ENCODE results near the gene C12orf60. TPM values are rescaled to one million over a fixed set of nuclear protein-coding genes. Genes with fewer than 3 reads are reported as not detected.

Gene C12orf60
- total RNA-seq, 1 experiment from 2014 or later: 0.89 TPM

GRCh38 chr12:14776236-14776961 is 27.1 kb upstream of the C12orf60 start:
- DNase-seq (ENCODE audit: low spot score): peak; percentile 56

GRCh38 chr12:14777271-14777670 is 26.2 kb upstream of the C12orf60 start:
- peak; percentile 83 for DNase-seq (ENCODE audit: low spot score)

GRCh38 chr12:14779834-14780233 is 23.6 kb upstream of the C12orf60 start:
- DNase-seq (ENCODE audit: low spot score): no peak

GRCh38 chr12:14780859-14781258 is 22.6 kb upstream of the C12orf60 start:
- DNase-seq (ENCODE audit: low spot score): no peak

GRCh38 chr12:14781563-14781962 is 21.9 kb upstream of the C12orf60 start:
- no peak for DNase-seq (ENCODE audit: low spot score)

GRCh38 chr12:14782756-14783155 is 20.7 kb upstream of the C12orf60 start:
- no peak for DNase-seq (ENCODE audit: low spot score)

- DNase-seq (ENCODE audit: low spot score): no peak
Observed at GRCh38 chr12:14784471-14784870, 19.0 kb upstream of the C12orf60 start.

- no peak for DNase-seq (ENCODE audit: low spot score)
Observed at GRCh38 chr12:14785568-14785967, 17.9 kb upstream of the C12orf60 start.

- DNase-seq (ENCODE audit: low spot score): no peak
Observed at GRCh38 chr12:14795028-14795448, 8.4 kb upstream of the C12orf60 start.

GRCh38 chr12:14802247-14802646 is 1.2 kb upstream of the C12orf60 start:
- no peak for DNase-seq (ENCODE audit: low spot score)

- no peak for DNase-seq (ENCODE audit: low spot score)
Observed at GRCh38 chr12:14802721-14803010, 804 bp upstream of the C12orf60 start.

- DNase-seq (ENCODE audit: low spot score): no peak
Observed at GRCh38 chr12:14803830-14804160, 325 bp downstream of the C12orf60 start.

- no peak for DNase-seq (ENCODE audit: low spot score)
Observed at GRCh38 chr12:14810167-14810952, 6.9 kb downstream of the C12orf60 start.

- DNase-seq (ENCODE audit: low spot score): peak; percentile 57
Observed at GRCh38 chr12:14810953-14811483, 7.5 kb downstream of the C12orf60 start.

GRCh38 chr12:14811486-14811885 is 8.0 kb downstream of the C12orf60 start:
- DNase-seq (ENCODE audit: low spot score): no peak

GRCh38 chr12:14814014-14814413 is 10.5 kb downstream of the C12orf60 start, which contains the start of gene SMCO3:
Gene SMCO3 (minus strand): TSS chr12:14814182. CDS start chr12:14806680, 7,502 bp downstream.
- DNase-seq (ENCODE audit: low spot score): no peak

GRCh38 chr12:14824012-14824634 is 20.7 kb downstream of the C12orf60 start:
- no peak for DNase-seq (ENCODE audit: low spot score)

GRCh38 chr12:14825256-14825655 is 21.8 kb downstream of the C12orf60 start:
- DNase-seq (ENCODE audit: low spot score): no peak

- no peak for DNase-seq (ENCODE audit: low spot score)
Observed at GRCh38 chr12:14826491-14826890, 23.0 kb downstream of the C12orf60 start.

- DNase-seq (ENCODE audit: low spot score): no peak
Observed at GRCh38 chr12:14827043-14827442, 23.6 kb downstream of the C12orf60 start.

- peak; percentile 18 for DNase-seq (ENCODE audit: low spot score)
Observed at GRCh38 chr12:14828892-14829291, 25.4 kb downstream of the C12orf60 start.

GRCh38 chr12:14833336-14833735 is 29.9 kb downstream of the C12orf60 start:
- no peak for DNase-seq (ENCODE audit: low spot score)
